Muscle layer of colon (tissue), 2 donors: ENCODE measurements around the gene DGCR2.
"Not testable (repeated sequence)": the region's sequence is repeated elsewhere in the genome, so short reads cannot be mapped to it uniquely, and the experiment has no call there.

Experiments
- H3K27ac ChIP-seq: one replicate; pipeline ENCODE4 v1.7.0; 2013; ENCODE audit warnings: low read depth, mild to moderate bottlenecking, low read length, moderate library complexity
- H3K27me3 ChIP-seq, 2 donors: one replicate each; pipeline ENCODE4 v1.7.0; 2013; ENCODE audit warnings: low read length in 2 of 2, mild to moderate bottlenecking in 2 of 2; ENCODE audit not compliant: insufficient read depth in 2 of 2, control insufficient read depth in 1 of 2
- H3K36me3 ChIP-seq: one replicate; pipeline ENCODE4 v1.7.0; 2013; ENCODE audit warnings: mild to moderate bottlenecking, low read length; ENCODE audit not compliant: insufficient read depth
- H3K4me1 ChIP-seq: one replicate; pipeline ENCODE4 v1.7.0; 2013; ENCODE audit warnings: mild to moderate bottlenecking, low read length; ENCODE audit not compliant: insufficient read depth
- H3K4me3 ChIP-seq, 2 donors: one replicate each; pipeline ENCODE4 v1.7.0; 2013; ENCODE audit warnings: low read length in 2 of 2, low read depth in 1 of 2, mild to moderate bottlenecking in 1 of 2, moderate library complexity in 1 of 2
- H3K9ac ChIP-seq: one replicate; pipeline ENCODE4 v1.7.0; 2013; ENCODE audit warnings: low read length
- H3K9me3 ChIP-seq: one replicate; pipeline ENCODE4 v1.7.0; 2013; ENCODE audit warnings: mild to moderate bottlenecking, low read length
- donor health status: abdominal sarcoma.
- donor health status: Adenocarcinoma of cecum.

Gene DGCR2

GRCh38 chr22:18994701-18995326, 127.4 kb downstream of the DGCR2 start:
- H3K4me3 ChIP-seq = no peak overlapping the region
- peaks cover 0 to 3% of the 10 kb centered on the region in 2 donors for H3K27me3 ChIP-seq
- H3K9me3 ChIP-seq = no peaks in the 10 kb centered on the region
- H3K4me1 ChIP-seq = no peaks in the 10 kb centered on the region
- no peaks in the 10 kb centered on the region for H3K36me3 ChIP-seq
- H3K27ac ChIP-seq = no peak overlapping the region
- no peak overlapping the region for H3K9ac ChIP-seq

GRCh38 chr22:18994056-18994455, 128.2 kb downstream of the DGCR2 start:
- peaks cover 0 to 3% of the 10 kb centered on the region in 2 donors for H3K27me3 ChIP-seq
- H3K27ac ChIP-seq = no peak overlapping the region
- no peak overlapping the region for H3K4me3 ChIP-seq

GRCh38 chr22:18992543-18993198, 129.5 kb downstream of the DGCR2 start:
- no peak overlapping the region for H3K27ac ChIP-seq
- no peak overlapping the region for H3K4me3 ChIP-seq
- no peaks in the 10 kb centered on the region for H3K4me1 ChIP-seq
- H3K36me3 ChIP-seq = no peaks in the 10 kb centered on the region
- peaks cover 0 to 3% of the 10 kb centered on the region in 2 donors for H3K27me3 ChIP-seq
- H3K9ac ChIP-seq = no peak overlapping the region
- no peaks in the 10 kb centered on the region for H3K9me3 ChIP-seq

More at GRCh38 chr22:18994056-18994455, 128.2 kb downstream of the DGCR2 start:
- Histone ChIP-seq H3K4me1 (no peaks in the 10 kb centered on the region), H3K36me3 (no peaks in the 10 kb centered on the region), H3K9me3 (no peaks in the 10 kb centered on the region), H3K9ac (no peak overlapping the region)

- Histone ChIP-seq H3K27ac (no peak overlapping the region), H3K9ac (no peak overlapping the region), H3K4me1 (no peaks in the 10 kb centered on the region), H3K36me3 (no peaks in the 10 kb centered on the region), H3K27me3 (peaks cover 0 to 3% of the 10 kb centered on the region in 2 donors), H3K4me3 (no peak overlapping the region), H3K9me3 (no peaks in the 10 kb centered on the region)
Measured at GRCh38 chr22:18991821-18992442, 130.3 kb downstream of the DGCR2 start.

GRCh38 chr22:18991138-18991432, 131.1 kb downstream of the DGCR2 start:
- no peak overlapping the region for H3K4me3 ChIP-seq
- no peaks in the 10 kb centered on the region for H3K9me3 ChIP-seq
- H3K27me3 ChIP-seq = peaks cover 0 to 3% of the 10 kb centered on the region in 2 donors
- H3K4me1 ChIP-seq = no peaks in the 10 kb centered on the region
- H3K9ac ChIP-seq = no peak overlapping the region
- H3K27ac ChIP-seq = no peak overlapping the region
- H3K36me3 ChIP-seq = no peaks in the 10 kb centered on the region

GRCh38 chr22:18990355-18991137, 131.7 kb downstream of the DGCR2 start:
- Histone ChIP-seq H3K27ac (no peak overlapping the region), H3K9ac (no peak overlapping the region), H3K9me3 (no peaks in the 10 kb centered on the region), H3K4me3 (no peak overlapping the region), H3K27me3 (peaks cover 0 to 3% of the 10 kb centered on the region in 2 donors), H3K36me3 (no peaks in the 10 kb centered on the region), H3K4me1 (no peaks in the 10 kb centered on the region)

- Histone ChIP-seq H3K4me3 (no peak overlapping the region), H3K27me3 (no peaks in the 10 kb centered on the region), H3K27ac (no peak overlapping the region), H3K9me3 (no peaks in the 10 kb centered on the region), H3K36me3 (no peaks in the 10 kb centered on the region), H3K4me1 (no peaks in the 10 kb centered on the region), H3K9ac (no peak overlapping the region)
Measured at GRCh38 chr22:18988958-18989357, 133.3 kb downstream of the DGCR2 start.

- H3K27ac ChIP-seq = no peak overlapping the region
- H3K9ac ChIP-seq = no peak overlapping the region
- no peaks in the 10 kb centered on the region for H3K27me3 ChIP-seq
- no peak overlapping the region for H3K4me3 ChIP-seq
- H3K36me3 ChIP-seq = no peaks in the 10 kb centered on the region
- H3K9me3 ChIP-seq = no peaks in the 10 kb centered on the region
- no peaks in the 10 kb centered on the region for H3K4me1 ChIP-seq
Measured at GRCh38 chr22:18987765-18988164, 134.4 kb downstream of the DGCR2 start.

GRCh38 chr22:18987114-18987513, 135.1 kb downstream of the DGCR2 start:
- H3K9ac ChIP-seq, H3K27me3 ChIP-seq, H3K36me3 ChIP-seq, H3K9me3 ChIP-seq, H3K4me1 ChIP-seq, H3K4me3 ChIP-seq, H3K27ac ChIP-seq: not testable (repeated sequence)
